GM18861 (cell line): Measurements from ENCODE around the gene UBASH3B.
"Not testable (repeated sequence)": the region's sequence is repeated elsewhere in the genome, so short reads cannot be mapped to it uniquely, and the experiment has no call there.

Source experiments
- ATAC-seq: cut with Tn5 transposase; IDR thresholded peaks from one replicate; pipeline ENCODE4 v1.9.1; 2021; ENCODE audit not compliant: unreplicated experiment

Gene UBASH3B

DNA sequence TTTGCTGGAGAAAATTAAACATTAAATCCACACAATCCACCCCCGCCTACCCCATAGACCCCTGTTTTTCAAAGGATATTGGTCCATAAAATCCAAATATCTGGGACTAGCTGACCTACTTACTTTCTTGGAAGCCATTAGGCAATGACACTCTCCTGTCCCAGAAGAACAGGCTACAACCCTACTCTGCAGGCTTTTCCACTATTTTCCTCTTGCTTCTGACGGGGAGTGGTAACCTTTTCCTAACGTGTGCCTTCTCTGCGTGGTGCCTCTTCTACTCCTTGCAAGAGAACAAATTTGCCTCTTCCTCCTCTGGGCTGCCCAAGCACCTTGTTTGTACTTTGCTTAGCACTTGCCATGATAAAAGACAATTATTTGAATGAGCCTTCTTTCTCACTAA is 51.6 kb downstream of the UBASH3B start:
- no peak for ATAC-seq

DNA sequence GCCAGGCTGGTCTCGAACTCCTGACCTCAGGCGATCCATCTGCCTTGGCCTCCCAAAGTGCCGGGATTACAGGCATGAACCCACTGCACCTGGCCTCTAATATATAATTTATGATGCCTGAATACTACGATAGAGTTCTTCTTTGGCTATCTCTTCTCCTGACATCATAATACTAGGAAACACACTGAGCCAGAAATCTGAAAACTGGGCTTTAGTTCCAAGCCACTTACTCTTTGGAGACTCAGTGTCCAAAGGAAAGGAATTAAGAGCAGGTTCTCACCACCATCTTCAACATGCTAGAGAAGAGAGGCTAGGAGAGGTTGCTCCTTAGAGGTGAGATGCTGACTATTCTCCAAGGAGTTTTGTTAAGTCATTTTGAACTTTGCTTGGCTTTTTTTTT is 52.4 kb downstream of the UBASH3B start:
- ATAC-seq = no peak

DNA sequence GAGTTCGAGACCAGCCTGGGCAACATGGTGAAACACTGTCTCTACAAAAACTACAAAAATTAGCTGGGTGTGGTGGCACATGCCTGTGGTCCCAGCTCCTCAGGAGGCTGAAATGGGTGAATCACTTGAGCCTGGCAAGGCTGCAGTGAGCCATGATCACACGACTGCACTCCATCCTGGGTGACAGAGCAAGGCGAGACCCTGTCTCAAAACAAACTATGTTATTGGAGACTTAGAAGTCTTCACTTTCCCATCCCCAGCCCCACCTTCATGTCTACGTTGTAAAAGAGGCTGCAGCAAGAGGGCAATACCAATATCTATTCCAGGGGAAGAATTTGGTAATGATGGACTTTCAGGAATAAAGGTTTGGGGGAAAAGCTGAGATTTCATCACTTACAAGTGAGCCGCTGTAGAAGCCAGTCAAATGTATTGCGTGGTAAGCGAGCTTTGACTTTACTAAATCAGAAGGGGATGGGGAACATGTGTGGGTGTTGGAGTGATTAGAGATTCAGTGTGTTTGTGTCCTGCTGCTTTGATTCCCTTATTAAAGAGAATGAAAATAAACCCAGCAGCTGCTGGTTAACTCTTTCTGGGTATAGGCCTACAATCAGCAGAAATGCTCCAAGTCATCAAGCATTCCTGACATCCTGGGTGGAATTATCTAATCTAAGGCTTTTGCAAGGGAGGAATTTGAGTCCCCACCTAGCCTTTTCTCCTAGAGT is 53.7 kb downstream of the UBASH3B start:
- ATAC-seq = no peak

DNA sequence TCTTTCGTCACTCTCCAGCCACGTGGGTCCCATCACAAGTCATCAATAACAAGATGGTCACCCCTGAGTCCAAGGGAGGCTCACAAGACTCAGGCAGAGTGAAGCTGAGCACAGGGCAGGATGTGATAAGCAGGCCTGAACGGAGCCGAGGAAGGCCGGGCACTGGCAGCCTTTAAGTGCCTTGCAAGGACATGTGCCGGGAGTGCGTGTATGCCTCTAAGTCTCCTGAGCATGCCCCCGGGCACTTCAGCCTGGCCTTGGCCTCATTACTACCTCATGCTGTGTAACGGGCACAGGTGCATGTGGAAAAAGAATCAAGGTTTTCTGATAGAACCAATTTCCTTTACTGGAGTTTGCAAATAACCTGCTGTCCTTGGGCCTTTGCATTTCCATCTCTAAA is 55.8 kb downstream of the UBASH3B start:
- ATAC-seq = no peak

DNA sequence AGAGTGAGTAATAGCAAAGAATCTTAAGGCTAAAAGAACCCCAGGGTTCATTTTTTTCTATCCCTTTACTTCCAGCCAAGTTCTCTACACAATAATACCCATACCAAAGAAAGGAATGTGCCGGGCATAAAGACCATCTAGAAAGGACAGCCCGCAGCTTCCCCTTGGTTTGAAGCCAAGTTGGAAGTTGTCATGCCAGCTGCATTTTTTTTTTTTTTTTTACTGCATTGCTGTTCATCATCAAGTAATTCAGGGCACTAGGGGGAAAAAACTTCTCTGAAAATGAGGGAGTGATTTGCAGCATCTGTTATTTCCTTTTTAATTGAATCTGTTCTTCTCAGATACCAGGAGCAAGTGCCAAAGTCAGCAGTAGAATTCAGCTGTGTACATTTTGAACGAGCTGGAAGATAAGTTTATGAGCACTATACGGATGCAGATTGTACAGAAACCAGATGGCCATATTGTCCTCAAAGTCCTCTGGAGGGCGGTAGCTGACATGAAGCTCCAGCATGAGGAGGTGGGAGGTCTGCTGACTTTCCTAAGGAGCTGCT is 56.4 kb downstream of the UBASH3B start:
- no peak for ATAC-seq

DNA sequence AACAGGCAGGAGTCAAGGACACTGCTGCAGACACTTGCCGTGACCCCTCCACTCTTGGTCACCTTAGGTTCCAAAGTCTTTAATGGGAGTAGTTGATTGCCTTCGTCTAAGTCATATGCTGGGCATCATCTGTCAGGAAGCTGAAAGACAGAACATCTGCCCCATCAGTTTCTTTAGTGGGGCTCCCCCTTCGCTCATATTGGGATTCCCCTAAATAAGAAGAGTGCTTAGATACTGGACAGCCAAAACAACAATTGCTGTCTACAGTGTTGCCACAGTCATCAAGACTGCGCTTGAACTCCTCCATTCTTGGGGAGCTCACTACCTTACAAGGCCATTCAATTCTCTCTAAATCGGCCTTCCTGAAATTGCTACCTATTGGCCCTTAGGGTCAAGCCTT is 58.5 kb downstream of the UBASH3B start:
- no peak for ATAC-seq

DNA sequence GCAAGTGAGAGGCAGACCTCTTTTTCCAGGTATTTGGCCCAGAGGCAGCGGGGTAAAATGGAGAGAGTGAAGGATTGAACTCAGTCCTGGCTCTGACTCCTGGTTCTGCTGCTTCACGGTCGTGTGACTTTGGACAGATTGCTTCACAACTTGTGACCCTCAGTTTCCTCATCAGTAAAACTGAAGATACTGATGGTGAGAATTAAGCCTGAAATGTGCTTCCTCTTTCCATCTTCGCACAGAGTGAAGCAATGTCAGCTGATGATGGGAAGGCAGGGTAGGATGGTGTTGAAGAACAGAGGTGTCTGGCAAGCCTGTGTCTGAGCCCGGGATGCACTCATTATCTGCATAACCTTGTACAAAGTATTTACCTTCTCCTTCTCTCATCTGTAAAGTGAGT is 59.0 kb downstream of the UBASH3B start:
- ATAC-seq = no peak

DNA sequence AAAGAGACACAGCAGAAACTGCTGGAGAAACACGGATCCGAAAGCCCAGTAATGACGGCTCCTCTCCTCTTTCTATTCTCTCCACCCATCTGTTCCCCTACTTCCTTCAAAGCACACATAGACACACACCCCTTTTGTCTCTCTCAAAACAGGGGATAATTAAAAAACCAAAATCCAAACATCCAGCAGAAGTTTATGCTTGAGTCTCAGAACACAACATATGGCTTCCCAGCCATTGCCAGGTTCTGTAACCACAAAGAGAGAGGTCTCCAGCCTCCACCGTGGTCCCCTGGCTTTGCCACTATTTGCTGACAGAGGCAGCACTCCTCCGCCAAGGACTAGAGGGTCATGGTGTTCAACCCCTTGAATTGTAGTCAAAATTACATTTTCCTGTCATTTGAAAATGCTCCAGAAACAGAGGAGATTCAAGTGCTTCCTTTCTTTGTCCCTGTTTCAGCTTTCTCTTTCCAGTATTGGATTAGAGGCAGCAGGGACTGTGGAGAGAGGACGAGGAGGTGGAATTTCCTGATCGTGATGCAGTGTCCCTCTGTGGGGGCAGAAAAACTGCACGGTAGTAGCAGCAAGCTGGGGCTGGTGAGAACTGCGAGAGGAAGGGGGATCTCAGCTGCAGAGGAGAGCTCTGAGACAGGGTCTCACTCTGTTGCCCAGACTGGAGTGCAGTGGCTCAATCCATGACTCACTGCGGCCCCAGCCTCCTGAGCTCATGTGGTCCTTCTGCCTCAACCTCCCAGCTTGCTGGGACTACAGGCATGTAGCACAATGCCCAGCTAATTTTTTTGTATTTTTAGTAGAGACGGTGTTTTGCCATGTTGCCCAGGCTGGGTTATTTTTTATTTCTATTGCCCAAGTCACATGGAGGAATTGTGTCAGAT is 60.3 kb downstream of the UBASH3B start:
- ATAC-seq = no peak

DNA sequence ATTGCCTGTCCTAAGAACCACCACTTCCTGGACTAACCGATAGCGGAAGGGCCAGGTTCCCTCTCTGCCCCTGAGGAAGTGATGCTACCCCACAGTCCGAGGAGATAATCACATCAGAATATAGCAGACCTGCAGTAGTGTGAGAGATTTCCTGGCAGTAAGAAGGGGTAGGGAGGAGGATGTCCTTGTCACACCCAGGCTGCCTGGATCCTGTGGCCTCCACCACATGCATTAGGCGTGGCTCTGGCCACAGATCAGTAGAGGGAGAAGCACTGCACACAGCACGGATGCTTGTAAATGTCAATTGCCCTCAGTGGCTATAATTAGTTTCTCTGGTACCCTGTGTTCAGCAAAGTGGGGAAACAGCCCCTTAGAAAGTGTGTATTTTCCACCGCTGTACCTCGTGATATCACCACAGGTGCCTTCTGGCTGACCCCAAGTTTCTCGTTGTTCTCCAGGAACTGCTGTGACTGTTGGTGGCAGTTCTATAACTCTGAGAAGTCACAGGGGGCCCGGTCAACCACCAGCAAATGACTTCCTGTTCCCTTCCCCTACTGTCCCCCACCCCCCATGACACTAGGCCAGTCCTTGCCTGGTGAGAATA is 61.8 kb downstream of the UBASH3B start:
- peak; percentile 74 for ATAC-seq

DNA sequence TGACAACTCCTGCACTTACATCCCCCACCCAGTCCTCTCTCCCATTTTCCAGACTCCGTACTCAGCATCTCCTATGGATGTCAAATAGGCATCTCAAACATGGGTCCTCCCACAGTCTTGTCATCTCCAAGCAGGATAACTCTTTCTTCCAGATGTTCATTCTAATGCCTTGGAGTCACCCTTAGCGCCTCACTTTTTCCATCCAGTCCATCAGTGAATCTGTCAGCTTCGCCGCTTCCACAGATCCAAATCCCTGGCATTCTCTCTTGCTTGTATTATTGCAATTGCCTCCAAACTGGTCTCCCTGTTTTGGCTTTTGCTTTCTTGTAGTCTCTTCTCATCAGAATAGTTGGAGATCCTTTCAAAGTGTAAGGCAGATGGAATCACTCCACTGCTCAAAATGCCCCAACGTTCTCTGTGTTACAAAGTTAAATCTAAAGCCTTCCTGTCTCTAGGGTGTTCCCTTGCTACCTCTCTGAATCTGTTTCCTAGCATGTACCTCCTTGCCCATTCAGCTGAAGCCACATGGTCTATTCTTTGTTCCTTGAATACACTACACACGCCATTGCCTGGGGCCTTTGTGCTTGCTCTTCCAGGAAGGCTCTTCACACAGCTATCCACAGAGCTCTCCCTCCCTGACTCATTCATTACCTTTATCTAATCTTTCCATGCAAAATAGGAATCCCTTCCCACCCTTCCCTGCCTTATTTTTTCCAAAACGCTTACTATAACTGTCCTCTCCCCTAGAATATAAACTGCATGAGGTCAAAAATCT is 64.8 kb downstream of the UBASH3B start:
- no peak for ATAC-seq

DNA sequence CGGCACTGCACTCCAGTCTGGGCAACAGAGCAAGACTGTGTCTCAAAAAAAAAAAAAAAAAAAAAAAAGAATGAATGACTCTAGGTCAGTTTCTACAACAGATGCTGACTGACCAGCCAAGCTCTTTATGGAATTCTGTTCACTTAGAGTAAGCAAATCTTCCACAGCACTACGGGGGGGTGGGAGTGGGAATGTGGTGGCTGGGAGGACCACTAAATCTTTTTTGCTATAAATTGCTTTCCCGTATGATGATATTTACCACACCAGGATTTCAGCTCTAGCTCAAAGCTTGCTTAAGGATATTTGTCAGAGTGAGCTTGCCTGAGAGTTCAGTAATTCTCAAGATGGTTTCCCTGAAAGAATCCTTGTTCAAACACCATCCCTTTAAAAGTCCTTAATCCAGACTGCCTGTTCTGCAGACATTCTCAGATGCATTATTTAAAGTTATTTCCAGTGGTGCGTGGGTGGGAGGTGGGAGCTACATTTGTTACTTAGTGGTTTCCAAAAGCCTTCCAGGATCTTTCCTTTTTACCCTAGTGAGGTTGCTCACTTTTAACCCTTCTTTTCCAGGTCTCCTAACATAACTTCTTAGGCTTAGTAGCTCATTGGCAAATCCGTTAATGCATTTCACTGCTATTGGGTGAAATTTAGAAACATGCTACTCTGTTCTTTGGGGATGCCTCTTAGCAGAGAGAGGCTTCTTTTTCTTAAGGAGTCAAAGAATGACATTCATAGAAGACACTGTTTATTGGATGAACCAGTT is 65.9 kb downstream of the UBASH3B start:
- no peak for ATAC-seq

DNA sequence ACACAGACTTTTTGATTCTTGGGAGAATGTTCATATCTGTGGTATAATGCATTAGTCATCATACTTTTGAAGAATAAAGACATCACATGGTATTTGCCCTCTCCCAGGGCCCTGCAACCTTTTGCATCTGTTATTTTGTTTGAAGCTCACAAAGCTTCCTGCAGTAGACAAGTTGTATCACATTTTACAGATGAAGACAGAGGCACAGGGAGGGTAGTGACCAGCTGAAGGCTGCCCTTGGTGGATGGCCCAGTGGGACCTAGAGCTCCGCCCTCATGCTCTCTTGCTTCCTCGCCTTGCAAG is 66.4 kb downstream of the UBASH3B start:
- no peak for ATAC-seq

DNA sequence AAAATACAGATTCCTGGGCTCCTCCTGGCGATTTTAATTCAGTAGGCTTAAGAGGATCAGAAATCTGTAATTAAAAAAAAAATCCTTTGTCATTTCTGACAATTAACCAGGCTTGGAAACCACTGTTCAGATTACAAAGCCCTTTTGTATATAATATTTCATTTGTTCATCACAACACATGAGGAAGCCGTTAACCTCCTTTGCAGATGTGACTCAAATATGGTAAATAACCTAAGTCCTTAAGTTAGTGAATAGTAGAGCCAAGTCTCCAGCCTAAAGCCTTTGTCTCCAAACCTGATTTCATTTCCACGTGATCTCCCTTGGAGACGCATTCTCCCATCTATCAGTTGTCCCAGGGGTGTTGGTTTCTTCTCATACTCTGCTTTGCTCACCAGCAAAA is 67.6 kb downstream of the UBASH3B start:
- no peak for ATAC-seq

DNA sequence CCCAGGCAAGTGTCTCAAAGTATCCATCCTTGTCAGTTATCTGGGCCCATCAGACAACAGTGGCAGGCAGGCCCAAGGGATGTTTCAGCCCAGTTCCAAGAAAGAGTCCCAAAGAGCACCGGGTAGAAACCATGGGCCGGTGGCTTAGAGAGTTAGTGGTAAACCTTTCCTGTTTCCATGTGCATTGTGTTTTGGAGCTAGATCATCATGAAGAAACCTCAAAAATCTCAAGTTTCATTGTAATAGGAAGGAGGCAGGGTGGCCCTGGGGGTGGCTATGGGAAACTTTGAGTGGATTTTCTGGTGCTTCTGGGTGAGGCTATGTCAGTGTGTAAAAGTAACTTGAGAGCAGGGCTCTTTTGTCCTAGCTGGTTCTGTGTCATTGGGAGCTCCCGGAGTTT is 68.1 kb downstream of the UBASH3B start:
- ATAC-seq = no peak

DNA sequence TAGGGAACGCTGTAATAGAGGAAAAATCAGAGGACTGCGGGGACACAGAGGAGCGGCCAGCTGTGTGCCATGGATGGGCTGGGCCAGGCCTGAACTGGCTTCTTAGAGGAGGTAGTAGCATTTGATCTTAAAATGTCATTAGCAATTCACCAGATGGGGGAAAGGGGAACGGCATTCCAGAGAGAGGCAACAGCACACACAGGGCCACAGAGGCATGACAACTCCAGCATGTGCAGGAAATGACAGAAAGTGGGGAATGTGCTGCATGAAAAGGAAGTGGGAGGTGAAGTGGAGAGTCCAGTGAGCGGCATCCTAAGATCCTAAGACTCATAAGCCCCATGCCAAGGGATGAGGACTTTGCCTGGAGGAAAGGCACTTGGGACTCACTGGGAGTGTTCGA is 69.0 kb downstream of the UBASH3B start:
- no peak for ATAC-seq

DNA sequence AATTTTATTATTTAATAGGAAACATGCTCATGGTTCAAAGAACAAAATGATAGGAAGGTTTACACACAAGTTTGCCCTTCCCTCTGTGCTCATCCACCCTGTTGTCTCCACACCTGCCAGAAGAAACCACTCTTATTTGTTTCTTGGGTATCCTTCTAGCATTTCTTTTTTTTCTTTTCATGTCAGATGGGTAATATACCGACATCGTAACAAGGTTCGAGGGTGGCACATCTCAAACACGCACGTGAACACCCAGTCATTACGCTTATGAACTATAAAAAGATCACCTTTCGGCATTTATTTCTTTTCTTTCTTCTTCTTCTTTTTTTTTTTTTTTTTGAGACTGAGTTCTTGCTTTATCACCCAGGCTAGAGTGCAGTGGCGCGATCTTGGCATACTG is 70.5 kb downstream of the UBASH3B start:
- no peak for ATAC-seq

DNA sequence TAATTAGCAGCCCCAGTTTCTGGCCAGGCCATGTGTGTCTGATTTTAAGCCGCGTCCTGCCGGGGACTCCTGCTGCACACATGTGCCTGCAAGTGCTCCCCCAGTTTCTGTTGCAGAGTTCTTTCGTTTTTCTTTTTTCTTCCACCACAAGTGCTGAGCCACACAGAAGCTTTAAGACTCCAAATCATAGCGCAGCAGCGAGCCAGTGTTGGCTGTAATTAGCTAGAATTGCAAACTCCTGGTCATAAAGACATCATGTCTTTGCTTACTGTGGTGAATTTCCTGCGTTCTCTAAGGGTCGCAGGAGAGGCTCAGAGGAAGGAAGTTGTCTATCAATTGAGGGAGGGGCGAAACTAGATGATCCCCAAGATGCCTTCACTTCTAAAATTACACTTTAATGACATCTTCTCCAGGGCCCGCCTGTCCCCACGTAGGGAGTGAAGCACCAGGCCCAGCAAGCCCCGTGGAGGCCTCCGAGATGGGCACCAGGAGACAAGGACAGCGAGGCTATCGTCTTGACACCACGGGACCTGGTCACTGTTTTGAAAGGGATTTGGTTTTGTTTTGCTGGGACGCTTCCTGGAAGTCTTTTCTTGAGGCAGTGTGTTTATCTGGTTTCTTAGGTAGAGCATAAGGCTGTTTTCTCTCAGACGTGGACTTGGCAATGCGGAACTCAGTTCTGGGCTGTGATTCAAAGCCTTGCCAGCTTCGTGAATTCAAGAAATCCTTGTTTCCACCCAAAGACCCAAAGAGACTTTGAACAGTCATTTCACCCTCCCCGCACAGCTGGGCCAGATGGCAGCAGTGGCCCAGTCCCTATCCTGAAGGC is 71.8 kb downstream of the UBASH3B start:
- ATAC-seq = peak; percentile 79

DNA sequence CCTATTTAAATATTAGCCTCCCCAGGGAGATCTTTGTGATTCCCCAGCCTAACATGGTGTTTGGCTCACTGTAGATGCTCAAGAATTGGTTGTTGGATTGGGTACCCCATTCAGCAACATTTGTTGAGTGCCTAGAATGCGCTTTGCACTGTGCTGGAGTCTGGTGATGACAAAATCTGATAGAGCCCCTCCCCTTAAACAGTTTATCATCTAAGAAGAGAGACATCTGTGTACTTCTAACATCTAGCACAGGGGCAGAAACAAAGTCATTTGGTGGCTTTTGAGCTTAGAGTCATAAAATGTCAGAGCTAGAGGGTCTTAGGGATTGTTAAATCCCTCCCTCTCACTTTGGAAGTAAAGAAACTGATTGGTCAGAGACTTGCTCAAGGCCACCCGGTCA is 73.0 kb downstream of the UBASH3B start:
- ATAC-seq = no peak

DNA sequence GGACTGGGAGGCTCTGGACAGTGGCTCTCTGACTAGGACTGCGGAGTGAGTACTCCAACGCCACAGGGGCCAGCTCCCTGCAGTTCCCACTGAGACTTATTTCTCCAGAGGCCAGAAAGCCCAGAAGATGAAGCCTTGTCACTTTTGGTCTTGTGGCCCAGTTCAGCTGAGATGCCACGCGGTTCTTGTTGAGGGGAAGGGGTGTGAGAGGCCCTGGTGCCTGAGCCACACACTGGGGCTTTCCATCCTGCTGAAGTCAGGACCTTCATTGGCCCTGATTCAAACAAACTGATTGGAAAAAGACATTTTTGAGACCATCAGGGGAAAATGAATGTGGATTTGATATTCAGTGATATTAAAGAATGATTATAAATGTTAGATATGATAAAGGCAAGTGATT is 73.6 kb downstream of the UBASH3B start:
- no peak for ATAC-seq

DNA sequence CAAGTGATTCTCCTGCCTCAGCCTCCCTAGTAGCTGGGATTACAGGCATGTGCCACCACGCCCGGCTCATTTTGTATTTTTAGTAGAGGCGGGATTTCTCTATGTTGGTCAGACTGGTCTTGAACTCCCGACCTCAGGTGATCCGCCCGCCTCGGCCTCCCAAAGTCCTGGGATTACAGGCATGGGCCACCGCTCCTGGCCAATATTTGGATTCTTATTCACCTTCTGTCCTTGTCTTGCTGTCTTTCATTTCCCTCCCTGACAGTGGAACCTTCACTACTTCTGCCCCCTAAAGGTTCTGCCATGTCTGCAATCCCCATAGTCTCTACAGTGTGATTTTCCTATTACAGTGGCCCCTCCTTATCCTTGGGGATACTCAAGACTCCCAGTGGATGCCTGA is 75.2 kb downstream of the UBASH3B start:
- ATAC-seq = not testable (repeated sequence)
